ENCODE measurements around the gene CALR. TPM values are rescaled to one million over a fixed set of nuclear protein-coding genes. Genes with fewer than 3 reads are reported as not detected.

The CALR gene
- total and polyA plus RNA-seq, 9 of the 15 experiments (the other 6 are each of a cell fraction or from before 2014, with no cell fraction given) = 126 to 811 (median 642) TPM

- no peak for TF ChIP-seq SAFB2 (IDR thresholded peaks at IDR 0.05; ENCODE audit: borderline replicate concordance, low read depth, low read length, severe bottlenecking)
- TF ChIP-seq, protein P1, sequence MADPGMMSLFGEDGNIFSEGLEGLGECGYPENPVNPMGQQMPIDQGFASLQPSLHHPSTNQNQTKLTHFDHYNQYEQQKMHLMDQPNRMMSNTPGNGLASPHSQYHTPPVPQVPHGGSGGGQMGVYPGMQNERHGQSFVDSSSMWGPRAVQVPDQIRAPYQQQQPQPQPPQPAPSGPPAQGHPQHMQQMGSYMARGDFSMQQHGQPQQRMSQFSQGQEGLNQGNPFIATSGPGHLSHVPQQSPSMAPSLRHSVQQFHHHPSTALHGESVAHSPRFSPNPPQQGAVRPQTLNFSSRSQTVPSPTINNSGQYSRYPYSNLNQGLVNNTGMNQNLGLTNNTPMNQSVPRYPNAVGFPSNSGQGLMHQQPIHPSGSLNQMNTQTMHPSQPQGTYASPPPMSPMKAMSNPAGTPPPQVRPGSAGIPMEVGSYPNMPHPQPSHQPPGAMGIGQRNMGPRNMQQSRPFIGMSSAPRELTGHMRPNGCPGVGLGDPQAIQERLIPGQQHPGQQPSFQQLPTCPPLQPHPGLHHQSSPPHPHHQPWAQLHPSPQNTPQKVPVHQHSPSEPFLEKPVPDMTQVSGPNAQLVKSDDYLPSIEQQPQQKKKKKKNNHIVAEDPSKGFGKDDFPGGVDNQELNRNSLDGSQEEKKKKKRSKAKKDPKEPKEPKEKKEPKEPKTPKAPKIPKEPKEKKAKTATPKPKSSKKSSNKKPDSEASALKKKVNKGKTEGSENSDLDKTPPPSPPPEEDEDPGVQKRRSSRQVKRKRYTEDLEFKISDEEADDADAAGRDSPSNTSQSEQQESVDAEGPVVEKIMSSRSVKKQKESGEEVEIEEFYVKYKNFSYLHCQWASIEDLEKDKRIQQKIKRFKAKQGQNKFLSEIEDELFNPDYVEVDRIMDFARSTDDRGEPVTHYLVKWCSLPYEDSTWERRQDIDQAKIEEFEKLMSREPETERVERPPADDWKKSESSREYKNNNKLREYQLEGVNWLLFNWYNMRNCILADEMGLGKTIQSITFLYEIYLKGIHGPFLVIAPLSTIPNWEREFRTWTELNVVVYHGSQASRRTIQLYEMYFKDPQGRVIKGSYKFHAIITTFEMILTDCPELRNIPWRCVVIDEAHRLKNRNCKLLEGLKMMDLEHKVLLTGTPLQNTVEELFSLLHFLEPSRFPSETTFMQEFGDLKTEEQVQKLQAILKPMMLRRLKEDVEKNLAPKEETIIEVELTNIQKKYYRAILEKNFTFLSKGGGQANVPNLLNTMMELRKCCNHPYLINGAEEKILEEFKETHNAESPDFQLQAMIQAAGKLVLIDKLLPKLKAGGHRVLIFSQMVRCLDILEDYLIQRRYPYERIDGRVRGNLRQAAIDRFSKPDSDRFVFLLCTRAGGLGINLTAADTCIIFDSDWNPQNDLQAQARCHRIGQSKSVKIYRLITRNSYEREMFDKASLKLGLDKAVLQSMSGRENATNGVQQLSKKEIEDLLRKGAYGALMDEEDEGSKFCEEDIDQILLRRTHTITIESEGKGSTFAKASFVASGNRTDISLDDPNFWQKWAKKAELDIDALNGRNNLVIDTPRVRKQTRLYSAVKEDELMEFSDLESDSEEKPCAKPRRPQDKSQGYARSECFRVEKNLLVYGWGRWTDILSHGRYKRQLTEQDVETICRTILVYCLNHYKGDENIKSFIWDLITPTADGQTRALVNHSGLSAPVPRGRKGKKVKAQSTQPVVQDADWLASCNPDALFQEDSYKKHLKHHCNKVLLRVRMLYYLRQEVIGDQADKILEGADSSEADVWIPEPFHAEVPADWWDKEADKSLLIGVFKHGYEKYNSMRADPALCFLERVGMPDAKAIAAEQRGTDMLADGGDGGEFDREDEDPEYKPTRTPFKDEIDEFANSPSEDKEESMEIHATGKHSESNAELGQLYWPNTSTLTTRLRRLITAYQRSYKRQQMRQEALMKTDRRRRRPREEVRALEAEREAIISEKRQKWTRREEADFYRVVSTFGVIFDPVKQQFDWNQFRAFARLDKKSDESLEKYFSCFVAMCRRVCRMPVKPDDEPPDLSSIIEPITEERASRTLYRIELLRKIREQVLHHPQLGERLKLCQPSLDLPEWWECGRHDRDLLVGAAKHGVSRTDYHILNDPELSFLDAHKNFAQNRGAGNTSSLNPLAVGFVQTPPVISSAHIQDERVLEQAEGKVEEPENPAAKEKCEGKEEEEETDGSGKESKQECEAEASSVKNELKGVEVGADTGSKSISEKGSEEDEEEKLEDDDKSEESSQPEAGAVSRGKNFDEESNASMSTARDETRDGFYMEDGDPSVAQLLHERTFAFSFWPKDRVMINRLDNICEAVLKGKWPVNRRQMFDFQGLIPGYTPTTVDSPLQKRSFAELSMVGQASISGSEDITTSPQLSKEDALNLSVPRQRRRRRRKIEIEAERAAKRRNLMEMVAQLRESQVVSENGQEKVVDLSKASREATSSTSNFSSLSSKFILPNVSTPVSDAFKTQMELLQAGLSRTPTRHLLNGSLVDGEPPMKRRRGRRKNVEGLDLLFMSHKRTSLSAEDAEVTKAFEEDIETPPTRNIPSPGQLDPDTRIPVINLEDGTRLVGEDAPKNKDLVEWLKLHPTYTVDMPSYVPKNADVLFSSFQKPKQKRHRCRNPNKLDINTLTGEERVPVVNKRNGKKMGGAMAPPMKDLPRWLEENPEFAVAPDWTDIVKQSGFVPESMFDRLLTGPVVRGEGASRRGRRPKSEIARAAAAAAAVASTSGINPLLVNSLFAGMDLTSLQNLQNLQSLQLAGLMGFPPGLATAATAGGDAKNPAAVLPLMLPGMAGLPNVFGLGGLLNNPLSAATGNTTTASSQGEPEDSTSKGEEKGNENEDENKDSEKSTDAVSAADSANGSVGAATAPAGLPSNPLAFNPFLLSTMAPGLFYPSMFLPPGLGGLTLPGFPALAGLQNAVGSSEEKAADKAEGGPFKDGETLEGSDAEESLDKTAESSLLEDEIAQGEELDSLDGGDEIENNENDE (IDR thresholded peaks at IDR 0.05; ENCODE audit: low read depth, low read length) = no peak
- TF ChIP-seq, protein P2, sequence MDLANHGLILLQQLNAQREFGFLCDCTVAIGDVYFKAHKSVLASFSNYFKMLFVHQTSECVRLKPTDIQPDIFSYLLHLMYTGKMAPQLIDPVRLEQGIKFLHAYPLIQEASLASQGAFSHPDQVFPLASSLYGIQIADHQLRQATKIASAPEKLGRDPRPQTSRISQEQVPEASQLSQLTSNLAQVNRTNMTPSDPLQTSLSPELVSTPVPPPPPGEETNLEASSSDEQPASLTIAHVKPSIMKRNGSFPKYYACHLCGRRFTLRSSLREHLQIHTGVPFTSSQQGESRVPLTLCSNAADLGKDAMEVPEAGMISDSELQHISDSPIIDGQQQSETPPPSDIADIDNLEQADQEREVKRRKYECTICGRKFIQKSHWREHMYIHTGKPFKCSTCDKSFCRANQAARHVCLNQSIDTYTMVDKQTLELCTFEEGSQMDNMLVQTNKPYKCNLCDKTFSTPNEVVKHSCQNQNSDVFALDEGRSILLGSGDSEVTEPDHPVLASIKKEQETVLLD (IDR thresholded peaks at IDR 0.05) = no peak
- TF ChIP-seq, protein P3, sequence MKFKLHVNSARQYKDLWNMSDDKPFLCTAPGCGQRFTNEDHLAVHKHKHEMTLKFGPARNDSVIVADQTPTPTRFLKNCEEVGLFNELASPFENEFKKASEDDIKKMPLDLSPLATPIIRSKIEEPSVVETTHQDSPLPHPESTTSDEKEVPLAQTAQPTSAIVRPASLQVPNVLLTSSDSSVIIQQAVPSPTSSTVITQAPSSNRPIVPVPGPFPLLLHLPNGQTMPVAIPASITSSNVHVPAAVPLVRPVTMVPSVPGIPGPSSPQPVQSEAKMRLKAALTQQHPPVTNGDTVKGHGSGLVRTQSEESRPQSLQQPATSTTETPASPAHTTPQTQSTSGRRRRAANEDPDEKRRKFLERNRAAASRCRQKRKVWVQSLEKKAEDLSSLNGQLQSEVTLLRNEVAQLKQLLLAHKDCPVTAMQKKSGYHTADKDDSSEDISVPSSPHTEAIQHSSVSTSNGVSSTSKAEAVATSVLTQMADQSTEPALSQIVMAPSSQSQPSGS (CRISPR knock-in tag; IDR thresholded peaks at IDR 0.05) = no peak
- TF ChIP-seq ZNF764 (CRISPR knock-in tag; IDR thresholded peaks at IDR 0.05; ENCODE audit: low read depth) = no peak
- TF ChIP-seq MYNN (IDR thresholded peaks at IDR 0.05) = no peak
- no peak for TF ChIP-seq MYNN (CRISPR knock-in tag; IDR thresholded peaks at IDR 0.05)
- no peak for TF ChIP-seq NR3C1 (CRISPR knock-in tag; IDR thresholded peaks at IDR 0.05)
- TF ChIP-seq, protein P4, sequence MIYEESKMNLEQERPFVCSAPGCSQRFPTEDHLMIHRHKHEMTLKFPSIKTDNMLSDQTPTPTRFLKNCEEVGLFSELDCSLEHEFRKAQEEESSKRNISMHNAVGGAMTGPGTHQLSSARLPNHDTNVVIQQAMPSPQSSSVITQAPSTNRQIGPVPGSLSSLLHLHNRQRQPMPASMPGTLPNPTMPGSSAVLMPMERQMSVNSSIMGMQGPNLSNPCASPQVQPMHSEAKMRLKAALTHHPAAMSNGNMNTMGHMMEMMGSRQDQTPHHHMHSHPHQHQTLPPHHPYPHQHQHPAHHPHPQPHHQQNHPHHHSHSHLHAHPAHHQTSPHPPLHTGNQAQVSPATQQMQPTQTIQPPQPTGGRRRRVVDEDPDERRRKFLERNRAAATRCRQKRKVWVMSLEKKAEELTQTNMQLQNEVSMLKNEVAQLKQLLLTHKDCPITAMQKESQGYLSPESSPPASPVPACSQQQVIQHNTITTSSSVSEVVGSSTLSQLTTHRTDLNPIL (CRISPR knock-in tag; IDR thresholded peaks at IDR 0.05) = no peak
- TF ChIP-seq ZNF76 (CRISPR knock-in tag; IDR thresholded peaks at IDR 0.05; ENCODE audit: borderline replicate concordance) = no peak
- TF ChIP-seq SETDB1 (IDR thresholded peaks at IDR 0.05; ENCODE audit: low read length) = peak; percentile 59
- TF ChIP-seq ZNF133 (CRISPR knock-in tag; IDR thresholded peaks at IDR 0.05) = no peak
Measured at GRCh38 chr19:12933287-12934072, 4.9 kb upstream of the CALR start, which contains the start of gene FARSA (continued).
